HG02763 (cell line): ENCODE results near the gene SDR9C7.
"Not testable (repeated sequence)": the region's sequence is repeated elsewhere in the genome, so short reads cannot be mapped to it uniquely, and the experiment has no call there.

Source experiments
- ATAC-seq: cut with Tn5 transposase; IDR thresholded peaks from one replicate; pipeline ENCODE4 v1.9.1; 2021; ENCODE audit warnings: mild to moderate bottlenecking, moderate library complexity; ENCODE audit not compliant: unreplicated experiment

SDR9C7 gene

DNA sequence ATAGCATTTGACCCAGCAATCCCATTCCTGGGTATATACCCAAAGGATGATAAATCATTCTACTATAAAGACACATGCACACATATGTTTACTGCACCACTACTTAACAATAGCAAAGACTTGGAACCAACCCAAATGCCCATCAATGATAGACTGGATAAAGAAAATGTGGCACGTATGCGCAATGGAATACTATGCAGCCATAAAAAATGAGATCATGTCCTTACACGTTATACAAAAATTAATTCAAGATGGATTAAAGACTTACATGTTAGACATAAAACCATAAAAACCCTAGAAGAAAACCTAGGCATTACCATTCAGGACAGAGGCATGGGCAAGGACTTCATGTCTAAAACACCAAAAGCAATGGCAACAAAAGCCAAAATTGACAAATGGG lies 16.1 kb downstream of the SDR9C7 start:
- not testable (repeated sequence) for ATAC-seq

DNA sequence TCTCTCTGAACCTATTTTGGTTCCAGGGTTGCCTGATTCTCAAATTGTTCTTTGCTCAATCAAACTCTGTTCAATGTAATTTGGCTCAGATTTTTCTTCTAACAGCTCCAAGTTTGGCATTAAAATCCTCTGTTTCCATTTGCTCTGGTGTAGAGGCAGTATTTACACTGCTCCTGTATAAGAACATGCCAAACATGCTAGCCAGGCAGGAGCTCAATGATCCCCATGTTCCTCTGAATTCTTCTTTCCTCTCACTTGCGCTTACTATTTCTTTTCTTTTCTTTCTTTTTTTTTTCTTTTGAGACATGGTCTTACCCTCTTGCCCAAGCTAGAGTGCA lies 17.2 kb downstream of the SDR9C7 start:
- ATAC-seq = no peak

DNA sequence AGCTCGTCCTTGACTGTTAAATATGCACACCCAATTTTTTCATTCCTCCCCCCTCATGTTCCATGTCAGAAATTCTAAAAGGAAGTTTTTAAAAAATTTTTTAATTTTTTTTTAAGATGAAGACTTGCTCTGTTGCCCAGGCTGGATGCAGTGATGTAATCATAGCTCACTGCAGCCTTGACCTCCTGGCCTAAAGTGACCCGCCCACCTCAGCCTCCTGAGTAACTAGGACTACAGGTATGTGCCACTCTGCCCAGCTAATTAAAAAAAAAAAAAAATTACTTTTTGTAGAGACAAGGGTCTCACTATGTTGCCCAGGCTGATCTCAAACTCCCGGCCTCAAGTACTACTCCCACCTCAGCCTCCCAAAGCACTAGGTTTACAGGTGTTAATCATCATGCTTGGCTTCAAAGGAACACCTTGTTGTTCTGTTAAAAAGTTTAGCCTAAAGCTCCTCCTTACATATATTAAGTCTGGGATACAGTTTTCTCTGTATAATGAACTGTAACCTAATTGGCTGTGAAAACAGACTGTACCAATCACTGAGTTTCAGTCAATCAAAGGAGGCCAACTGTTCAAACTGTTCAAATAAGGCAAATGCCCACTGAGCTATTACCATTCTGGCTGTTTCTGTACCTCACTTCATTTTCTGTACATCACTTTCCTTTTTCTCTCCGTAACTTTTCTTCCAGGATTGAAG lies 17.8 kb downstream of the SDR9C7 start:
- ATAC-seq = no peak

DNA sequence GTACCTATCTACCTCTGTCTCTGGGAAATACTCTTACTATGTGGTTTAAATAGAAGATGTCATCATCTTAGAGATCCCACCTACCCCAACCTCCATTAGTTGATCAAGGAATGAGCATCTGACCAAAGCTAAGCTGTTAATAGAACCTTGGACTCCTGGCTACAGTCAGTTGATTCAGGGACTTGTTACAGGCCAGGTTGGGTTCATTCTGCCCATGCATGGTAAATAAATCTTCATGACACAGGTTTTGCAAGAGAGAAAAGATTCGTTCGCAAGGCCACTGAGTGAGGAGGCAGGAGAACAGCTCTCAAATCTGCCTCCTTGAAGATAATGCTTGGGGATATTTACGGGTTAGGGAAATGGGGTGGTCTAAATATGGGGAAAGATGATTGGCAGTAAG lies 19.5 kb downstream of the SDR9C7 start:
- ATAC-seq = no peak

DNA sequence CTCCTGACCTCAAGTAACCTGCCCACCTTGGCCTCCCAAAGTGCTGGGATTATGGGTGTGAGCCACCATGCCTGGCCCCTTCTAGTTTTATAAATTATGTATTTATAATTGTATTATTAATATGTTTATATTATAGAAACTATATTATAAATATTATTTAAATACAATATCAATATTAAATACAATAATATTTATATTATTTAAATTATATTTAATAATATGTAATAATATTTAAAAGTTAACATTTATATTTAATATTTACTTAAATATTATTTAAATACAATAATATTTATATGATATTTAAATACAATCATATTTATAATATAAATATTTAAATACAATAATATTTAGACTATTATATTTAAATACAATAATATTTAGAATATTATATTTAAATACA lies 20.0 kb downstream of the SDR9C7 start:
- ATAC-seq = no peak

DNA sequence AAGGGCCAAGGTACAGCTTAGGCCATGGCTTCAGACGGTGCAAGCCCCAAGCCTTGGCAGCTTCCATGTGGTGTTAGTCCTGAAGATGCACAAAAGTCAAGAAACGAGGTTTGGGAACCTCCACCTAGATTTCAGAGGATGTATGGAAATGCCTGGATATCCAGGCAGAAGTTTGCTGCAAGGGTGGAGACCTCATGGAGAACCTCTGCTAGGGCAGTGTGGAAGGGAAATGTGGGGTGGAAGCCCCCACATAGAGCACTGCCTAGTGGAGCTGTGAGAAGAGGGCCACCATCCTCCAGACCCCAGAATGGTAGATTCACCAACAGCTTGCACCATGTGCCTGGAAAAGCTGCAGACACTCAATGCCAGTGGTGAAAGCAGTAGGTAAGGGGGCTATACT lies 24.8 kb downstream of the SDR9C7 start:
- ATAC-seq = not testable (repeated sequence)

DNA sequence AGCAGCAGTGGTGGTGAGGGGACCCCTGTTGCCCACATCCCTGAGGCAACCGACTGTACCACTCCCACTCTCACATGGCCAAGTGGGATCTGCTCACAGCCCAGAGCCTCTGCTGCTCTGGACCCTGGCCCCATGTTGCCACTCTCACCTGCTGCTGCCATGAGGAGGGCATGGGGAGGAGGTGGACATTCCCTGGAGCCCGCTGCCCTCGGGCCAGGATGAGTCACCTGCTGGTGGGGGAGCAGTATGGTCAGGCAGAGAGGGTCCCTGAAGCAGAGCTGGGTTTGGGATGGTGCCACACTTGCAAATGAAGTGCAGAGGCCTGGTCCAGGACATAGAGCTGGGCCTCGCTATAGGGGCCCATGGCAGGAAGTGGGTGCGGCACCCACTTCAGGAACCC lies 26.1 kb downstream of the SDR9C7 start:
- no peak for ATAC-seq

DNA sequence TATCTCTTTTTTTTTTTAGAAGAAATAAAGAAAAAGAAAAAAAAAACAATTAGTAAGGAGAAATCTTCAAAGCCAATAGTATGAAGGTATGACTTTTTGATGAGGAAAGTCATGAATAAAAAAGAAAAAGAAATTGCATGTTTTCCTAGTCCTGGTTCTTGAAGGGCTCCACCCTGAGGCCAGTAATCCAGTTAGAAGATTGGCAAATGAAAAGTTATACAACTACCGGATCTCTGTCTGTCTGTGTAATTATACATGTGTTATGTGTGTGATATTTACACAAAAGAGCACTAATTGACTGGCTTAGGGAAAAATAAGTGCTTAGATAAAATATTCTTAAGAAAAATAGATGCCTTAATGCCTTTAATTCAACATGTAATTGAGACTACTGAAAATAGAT lies 28.4 kb downstream of the SDR9C7 start:
- no peak for ATAC-seq

DNA sequence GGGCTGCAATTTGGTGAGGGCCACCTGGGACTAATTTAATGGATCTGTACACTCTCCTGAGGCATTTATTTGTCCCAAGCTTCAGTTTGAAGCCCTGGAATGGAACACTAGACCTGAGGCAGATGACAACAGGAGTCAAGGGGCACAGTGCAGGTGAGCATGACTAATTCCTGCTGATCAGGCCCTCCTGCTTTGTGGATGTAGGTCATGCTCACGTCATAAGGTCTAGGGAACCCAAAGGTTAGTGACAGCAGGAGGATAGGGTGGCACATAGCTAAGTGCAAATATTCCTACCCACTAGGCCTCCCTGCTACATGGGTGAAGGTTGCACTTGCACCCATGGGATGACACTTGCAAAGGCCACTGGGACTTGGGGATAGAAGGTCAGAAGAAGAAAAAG lies 30.8 kb downstream of the SDR9C7 start:
- ATAC-seq = no peak

DNA sequence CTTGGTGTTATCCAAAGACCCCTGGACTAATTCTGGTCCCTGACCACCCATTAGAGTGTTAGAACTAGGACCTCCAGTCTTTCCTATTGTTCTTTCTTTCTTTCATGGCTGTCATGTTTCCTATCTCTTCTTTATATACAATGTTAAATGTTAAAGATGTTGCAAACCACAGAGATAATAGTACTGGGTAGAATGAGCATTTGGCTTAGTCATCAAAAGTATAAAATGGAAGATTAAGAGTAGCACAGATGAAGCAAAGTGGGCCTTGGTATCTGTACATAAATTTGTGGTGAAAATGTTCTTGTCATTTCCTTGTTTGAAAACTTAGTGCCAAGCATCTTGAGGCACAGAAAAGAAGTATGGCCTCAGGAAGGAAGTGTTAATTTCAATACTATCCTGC lies 32.9 kb downstream of the SDR9C7 start:
- ATAC-seq = not testable (repeated sequence)

DNA sequence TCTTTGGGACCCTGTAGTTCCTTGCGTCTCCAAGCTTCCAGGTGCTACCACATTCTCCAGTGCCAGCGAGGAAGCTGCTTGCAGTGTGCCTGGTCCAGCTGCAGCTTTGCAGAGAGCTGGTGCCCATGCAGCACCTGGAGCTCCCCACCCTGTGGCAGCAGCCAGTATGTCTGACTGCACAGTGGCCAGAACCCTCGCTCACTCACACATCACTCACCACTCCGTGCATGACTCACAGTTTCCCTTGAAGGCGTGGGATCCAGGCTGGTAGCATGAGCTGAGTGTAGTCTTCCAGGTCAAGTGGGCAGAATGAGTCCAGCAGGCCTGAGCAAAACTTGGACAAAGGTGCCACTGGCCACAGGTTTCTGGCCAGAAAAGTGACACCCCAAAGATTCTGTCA lies 33.6 kb downstream of the SDR9C7 start:
- no peak for ATAC-seq

DNA sequence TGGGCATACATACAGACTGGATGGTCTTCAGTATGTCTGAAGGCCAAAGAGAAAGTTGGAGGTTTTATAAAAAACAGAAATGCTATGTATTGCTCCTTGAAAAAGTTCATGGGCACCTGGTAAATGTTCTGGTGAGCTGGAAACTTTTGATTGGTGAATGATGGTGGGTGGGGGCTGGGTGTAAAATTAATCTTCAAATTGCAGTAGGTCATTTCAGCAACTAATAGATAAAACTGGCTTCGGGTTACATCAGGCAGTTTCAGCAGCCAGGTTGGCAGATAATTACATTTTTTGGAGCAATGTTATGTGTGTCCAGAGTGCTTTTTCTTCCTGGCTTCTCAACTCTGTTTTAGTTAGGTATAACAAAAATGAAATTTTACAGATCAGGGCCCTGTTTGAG lies 35.3 kb downstream of the SDR9C7 start:
- ATAC-seq = no peak

DNA sequence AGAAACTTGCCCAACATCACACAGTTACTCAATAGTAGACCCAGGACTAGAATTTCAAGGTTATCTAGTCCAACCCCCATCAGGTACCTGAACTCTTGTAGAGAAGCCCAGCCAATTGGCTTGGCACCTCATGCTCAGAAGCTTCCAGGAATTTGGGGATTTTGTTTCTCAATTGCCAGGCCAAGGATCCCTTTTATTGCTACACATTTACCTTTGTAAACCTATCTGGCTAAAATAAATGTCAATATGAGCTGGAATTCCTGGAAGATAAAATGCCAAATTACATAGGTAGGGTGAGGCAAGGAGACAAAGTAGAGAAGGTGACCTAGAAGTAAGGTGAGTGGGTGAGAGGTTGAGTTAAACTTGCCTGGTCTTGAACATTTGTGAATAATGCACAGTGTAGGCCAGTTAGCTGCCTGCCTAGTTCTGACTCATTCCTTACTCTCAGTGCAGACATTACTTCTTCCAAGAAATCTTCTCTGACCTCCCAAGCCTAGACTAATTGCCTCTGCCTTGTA lies 36.3 kb downstream of the SDR9C7 start:
- no peak for ATAC-seq

DNA sequence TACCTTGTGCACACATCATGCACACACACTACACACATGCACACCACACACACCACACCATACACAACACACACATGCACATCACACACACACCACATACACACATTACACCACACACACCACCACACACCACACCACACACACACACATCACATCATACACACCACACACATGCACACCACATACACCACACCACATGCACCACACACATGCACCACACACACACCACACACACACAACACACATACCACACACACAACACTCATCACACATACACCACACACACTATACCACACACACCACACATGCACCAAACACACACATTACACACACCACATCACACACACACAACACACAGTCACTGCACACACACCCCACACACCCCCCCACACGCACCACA lies 38.1 kb downstream of the SDR9C7 start:
- no peak for ATAC-seq

DNA sequence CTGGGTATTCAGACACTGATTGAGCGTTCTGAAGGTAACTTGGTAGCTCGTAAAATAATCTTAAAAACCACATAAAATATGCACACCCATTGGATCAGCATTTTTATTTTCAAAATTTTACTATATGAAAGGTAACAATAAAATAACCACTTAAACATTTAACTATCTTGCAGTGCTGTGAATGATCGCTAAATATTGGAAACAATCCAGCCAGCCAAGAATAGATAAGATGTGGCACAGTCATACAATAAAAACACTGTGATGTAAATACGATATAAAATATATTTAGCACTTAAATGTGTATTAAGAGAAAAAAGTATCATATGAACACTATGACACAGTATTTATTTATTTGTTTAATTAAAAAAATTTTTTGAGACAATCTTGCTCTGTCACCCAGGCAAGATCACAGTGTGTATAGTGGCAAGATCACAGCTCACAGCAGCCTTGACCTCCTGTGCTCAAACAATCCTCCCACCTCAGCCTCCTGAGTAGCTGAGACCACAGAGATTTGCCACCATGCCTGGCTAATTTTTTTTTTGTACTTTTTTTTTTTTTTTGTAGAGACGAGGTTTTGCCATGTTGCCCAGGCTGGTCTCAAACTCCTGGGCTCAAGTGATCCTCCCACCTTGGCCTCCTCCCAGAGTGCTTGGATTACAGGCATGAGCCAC lies 39.4 kb downstream of the SDR9C7 start:
- ATAC-seq = no peak

DNA sequence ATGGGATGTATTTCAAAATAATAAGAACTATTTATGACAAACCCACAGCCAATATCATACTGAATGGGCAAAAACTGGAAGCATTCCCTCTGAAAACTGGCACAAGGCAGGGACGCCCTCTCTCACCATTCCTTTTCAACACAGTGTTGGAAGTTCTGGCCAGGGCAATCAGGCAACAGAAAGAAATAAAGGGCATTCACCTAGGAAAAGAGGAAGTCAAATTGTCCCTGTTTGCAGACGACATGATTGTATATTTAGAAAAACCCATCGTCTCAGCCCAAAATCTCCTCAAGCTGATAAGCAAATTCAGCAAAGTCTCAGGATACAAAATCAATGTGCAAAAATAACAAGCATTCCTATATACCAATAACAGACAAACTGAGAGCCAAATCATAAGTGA lies 42.3 kb downstream of the SDR9C7 start:
- not testable (repeated sequence) for ATAC-seq

DNA sequence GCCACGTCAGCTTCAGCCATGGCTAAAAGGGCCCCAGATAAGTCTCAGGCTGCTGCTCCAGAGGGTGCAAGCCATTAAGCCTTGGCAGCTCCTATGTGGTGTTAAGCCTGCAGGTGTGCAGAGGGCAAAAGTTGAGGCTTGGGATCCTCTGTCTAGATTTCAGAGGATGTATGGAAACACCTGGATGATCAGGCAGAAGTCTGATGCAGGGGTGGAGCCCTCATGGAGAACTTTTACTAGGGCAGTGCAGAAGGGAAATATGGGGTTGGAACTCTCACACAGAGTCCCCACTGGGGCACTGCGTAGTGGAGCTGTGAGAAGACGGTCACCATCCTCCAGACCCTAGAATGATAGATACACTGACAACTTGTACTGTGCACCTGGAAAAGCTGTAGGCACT lies 47.9 kb downstream of the SDR9C7 start:
- ATAC-seq = no peak

DNA sequence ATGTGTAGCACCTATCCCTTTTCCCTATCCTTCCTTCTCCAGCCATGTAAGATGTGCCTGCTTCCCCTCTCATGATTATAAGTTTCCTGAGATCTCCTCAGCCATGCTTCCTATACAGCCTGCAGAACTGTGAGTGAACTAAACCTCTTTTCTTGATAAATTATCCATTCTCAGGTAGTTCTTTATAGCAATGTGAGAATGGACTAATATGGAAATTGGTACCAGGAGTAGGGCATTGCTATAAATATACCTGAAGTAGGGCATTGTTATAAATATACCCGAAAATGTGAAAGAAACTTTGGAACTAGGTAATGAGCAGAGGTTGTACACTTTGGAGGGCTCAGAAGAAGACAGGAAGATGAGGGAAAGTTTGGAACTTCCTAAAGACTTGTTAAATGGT lies 48.9 kb downstream of the SDR9C7 start:
- no peak for ATAC-seq

DNA sequence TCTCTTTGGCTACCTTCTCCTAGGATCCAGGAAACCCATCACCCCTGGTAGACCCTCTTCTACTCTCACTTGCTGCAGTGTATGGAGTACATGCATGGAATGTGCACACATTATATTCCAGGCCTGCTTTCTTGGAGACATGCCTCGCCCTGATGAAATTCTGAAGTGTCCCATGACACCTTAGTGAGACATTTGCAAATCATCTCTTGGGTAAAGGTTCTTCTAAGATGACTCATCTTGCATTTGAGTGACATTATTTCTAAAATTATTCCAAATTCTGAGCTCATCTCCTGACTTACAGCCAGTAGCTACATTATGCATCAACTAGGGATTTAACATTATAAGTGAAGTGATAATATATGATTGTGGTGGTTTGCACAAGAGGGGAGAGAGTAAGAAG lies 49.8 kb downstream of the SDR9C7 start:
- no peak for ATAC-seq

DNA sequence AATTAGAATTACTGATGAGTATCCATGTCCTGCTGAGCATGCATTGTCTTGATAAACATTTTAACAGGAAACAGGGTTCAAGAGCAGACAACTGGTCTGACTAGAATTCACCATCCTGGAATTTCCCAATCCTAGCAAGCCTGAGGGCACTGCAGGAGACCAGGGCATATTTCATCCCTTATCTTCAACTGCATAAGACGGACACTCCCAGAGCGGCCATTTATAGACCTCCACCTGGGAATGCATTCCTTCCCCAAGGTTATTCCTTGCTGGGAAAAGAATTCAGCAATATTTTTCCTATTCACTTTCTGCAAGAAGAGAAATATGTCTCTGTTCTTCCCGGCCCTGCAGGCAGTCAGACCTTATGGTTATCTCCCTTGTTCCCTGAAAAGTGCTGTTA lies 51.8 kb downstream of the SDR9C7 start:
- not testable (repeated sequence) for ATAC-seq

DNA sequence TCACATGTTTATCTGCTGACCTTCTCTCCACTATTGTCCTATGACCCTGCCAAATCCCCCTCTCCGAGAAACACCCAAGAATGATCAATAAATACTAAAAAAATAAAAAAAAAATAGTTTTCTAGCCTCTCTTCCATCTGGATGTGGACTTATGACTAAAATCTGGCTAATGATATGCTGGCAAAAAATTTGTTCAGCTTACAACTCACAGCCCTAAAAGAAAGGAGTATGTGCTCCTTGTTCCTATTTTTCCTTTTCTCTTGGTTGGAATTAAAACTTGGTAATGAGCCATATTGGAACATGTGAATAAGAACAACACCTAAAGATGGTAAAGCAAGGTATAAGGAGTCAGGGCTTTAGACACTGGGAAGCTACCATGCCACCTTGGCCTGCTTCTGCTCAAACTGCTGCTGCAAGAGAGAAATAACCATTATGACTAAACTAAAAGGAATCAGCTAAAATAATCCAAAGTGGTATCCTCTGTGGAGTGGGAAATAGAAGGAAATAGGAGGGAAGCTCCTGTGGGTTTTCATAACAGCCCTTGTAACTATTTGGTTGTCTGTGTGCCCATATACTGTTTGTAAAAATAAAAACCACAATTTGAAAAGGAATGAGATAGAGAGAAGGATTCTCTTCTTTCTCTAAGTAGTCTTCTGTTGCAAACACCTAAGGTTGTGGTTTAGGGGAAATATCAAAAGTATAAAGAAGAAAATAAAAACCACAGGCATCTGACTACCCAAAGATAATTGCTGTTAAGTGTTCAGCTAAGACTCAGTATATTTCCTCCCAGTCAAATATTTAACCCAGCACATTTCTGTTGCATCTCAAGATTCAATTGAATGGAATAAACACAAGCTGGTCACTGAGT lies 53.8 kb downstream of the SDR9C7 start:
- no peak for ATAC-seq
